Measurements from ENCODE around the gene GARIN1A.
"Not testable (repeated sequence)": the region's sequence is repeated elsewhere in the genome, so short reads cannot be mapped to it uniquely, and the experiment has no call there.

GARIN1A gene

DNA sequence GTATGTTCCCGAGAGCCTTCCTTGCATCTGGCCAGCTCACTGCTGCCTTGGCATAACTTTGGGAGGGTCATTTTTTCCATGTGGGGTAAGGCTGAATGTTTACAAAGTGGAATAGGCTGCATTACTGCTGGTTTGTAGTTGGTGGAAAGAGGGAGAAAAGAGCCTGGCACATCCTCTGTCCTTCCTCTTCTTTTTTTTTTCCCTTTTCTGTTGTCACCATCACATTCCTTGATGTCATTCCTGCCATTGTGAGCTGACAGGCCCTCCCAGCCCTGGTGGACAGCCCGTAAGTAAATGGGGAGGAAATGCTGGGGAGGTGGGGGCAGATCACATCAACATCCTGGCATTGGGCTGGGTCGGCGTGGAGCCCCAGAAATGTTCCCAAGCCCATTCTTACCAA lies at the start of gene GARIN1A:
TSS of gene GARIN1A (plus strand) at position 301 of the 400 bp plus-strand sequence. CDS start 106 bp downstream, outside the sequence.
- POLR2A ChIA-PET, result interaction anchor here (0.7 kb wide), 1 partner anchor 12 kb away, joined by 5 read pairs; no protein-coding TSS in a partner anchor
- no peak for DNase-seq (ENCODE audit: extremely low spot score)
- no peak for TF ChIP-seq CTCF (IDR thresholded peaks at IDR 0.05; ENCODE audit: control extremely low read depth, extremely low read depth, low read depth, missing control alignments)
- CTCF ChIA-PET, result interaction anchor here (1.3 to 2.5 kb wide), 3 partner anchors 10 to 212 kb away, joined by 3 to 13 read pairs (median 8); no protein-coding TSS in a partner anchor

GRCh38 chr7:128627124-128627523 lies 45.0 kb upstream of the GARIN1A start:
- POLR2A ChIA-PET; DNase-seq (ENCODE audit: extremely low spot score); CTCF ChIA-PET: not testable (repeated sequence)

GRCh38 chr7:128633915-128634314 lies 38.2 kb upstream of the GARIN1A start:
- CTCF ChIA-PET; POLR2A ChIA-PET; DNase-seq (ENCODE audit: extremely low spot score): not testable (repeated sequence)

DNA sequence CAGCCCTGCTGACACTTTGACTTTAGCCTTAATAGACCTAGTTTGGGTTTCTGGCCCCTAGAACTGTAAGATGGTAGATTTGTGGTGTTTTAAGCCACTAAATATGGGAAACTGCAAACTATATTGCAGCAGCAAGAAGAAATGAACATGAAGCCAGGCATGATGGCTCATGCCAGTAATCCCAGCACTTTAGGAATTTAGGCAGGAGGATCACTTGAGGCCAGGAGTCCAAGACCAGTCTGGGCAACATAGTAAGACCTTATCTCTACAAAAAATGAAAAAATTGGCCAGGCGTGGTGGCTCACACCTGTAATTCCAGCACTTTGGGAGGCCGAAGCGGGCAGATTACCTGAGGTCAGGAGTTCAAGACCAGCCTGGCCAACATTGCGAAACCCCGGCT lies 26.9 kb upstream of the GARIN1A start:
- POLR2A ChIA-PET; CTCF ChIA-PET; DNase-seq (ENCODE audit: extremely low spot score): not testable (repeated sequence)

DNA sequence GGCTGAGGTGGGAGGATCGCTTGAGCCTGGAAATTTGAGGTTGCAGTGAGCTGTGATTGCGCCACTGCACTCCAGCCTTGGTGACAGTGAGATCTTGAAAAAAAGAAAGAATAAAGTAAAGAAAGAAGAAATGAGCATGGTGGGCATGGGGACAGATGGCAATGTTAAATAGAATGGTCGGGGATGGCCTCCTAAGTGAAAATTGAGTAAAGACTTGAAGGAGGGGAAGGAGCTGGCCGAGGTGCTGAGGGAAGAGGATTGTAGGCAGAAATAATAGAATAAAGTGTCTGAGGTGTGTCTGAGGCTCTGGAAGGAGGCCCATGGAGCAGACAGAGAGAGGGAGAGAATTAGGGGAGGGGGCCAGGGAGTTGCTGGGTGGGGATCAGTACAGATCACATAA lies 26.2 kb upstream of the GARIN1A start:
- DNase-seq (ENCODE audit: extremely low spot score); POLR2A ChIA-PET; CTCF ChIA-PET: not testable (repeated sequence)

- DNase-seq (ENCODE audit: extremely low spot score); CTCF ChIA-PET; POLR2A ChIA-PET: not testable (repeated sequence)
Observed at GRCh38 chr7:128646877-128647276, 25.2 kb upstream of the GARIN1A start.

- DNase-seq (ENCODE audit: extremely low spot score); POLR2A ChIA-PET; CTCF ChIA-PET: not testable (repeated sequence)
Observed at GRCh38 chr7:128651096-128651495, 21.0 kb upstream of the GARIN1A start.

- DNase-seq (ENCODE audit: extremely low spot score); POLR2A ChIA-PET; CTCF ChIA-PET: not testable (repeated sequence)
Observed at GRCh38 chr7:128652606-128653005, 19.5 kb upstream of the GARIN1A start.

- CTCF ChIA-PET; DNase-seq (ENCODE audit: extremely low spot score); POLR2A ChIA-PET: not testable (repeated sequence)
Observed at GRCh38 chr7:128653197-128653596, 18.9 kb upstream of the GARIN1A start.

GRCh38 chr7:128654080-128654479 lies 18.0 kb upstream of the GARIN1A start:
- POLR2A ChIA-PET, result not testable (repeated sequence)

GRCh38 chr7:128654501-128654900 lies 17.6 kb upstream of the GARIN1A start:
- DNase-seq (ENCODE audit: extremely low spot score); POLR2A ChIA-PET; CTCF ChIA-PET: not testable (repeated sequence)

More at GRCh38 chr7:128654080-128654479, 18.0 kb upstream of the GARIN1A start:
- DNase-seq (ENCODE audit: extremely low spot score); CTCF ChIA-PET: not testable (repeated sequence)

DNA sequence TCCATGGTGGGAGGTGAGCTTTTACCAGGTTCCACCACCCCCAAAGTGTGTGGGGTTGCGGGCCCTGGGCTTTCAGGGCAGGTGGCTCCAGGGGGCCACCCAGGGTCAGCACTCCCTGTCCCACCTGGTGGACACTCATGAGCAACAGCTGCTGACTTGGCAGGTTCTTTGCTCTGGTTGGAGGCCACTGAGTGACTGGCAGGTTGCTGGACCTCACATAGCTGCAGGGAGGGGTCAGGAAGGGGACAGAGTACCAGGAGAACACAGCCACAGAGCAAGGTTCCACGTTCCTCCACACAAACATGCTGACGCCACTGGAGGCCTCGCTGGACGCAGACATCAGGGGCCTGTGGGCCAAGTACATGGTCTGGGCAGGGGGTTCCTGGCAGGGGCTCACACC lies 13.7 kb upstream of the GARIN1A start:
- CTCF ChIA-PET; DNase-seq (ENCODE audit: extremely low spot score): not testable (repeated sequence)
- POLR2A ChIA-PET, result interaction anchor here (0.5 kb wide), 1 partner anchor 19 kb away, joined by 3 read pairs; no protein-coding TSS in a partner anchor

GRCh38 chr7:128660596-128660995 lies 11.5 kb upstream of the GARIN1A start:
- POLR2A ChIA-PET, result no interaction called here
- no peak for DNase-seq (ENCODE audit: extremely low spot score)
- TF ChIP-seq CTCF (IDR thresholded peaks at IDR 0.05; ENCODE audit: control extremely low read depth, extremely low read depth, low read depth, missing control alignments), result no peak
- CTCF ChIA-PET, result interaction anchor here (1.2 kb wide), 1 partner anchor 553 kb away, joined by 3 read pairs; no protein-coding TSS in a partner anchor
